Panc1 (cell line): ENCODE results near the gene KMT2A. TPM values are rescaled to one million over a fixed set of nuclear protein-coding genes. Genes with fewer than 3 reads are reported as not detected.

ENCODE experiments used
- ATAC-seq: fragments of 200-7000 bp; cut with Tn5 transposase; 2 replicates; pipeline ENCODE4 v1.9.1; 2020; ENCODE audit warnings: mild to moderate bottlenecking, moderate library complexity
- BruUV-seq: library from RNA; stranded (reverse); fragments of 400-500 nt; replicated peaks from 2 replicates; lab custom pipeline; 2021; lab: Mats Ljungman, UMichigan
- CTCF ChIA-PET: fragments of 300-600 bp; sonication (Branson Sonifier 250); formaldehyde crosslinking; loops from one replicate; lab custom pipeline; 2022; ENCODE audit warnings: antibody characterized with exemption; lab: Charles Lee
- POLR2A ChIA-PET: fragments of 300-600 bp; sonication (Branson Sonifier 250); formaldehyde crosslinking; loops from one replicate; lab custom pipeline; 2022; ENCODE audit warnings: antibody characterized with exemption; lab: Charles Lee
- DNase-seq: peaks from one replicate; pipeline ENCODE4 v3.0.0-alpha.2; 2010; ENCODE audit warnings: low read depth, low spot score
- H3K27ac ChIP-seq: 2 replicates; pipeline ENCODE4 v1.5.1; 2011; ENCODE audit warnings: mild to moderate bottlenecking, low read length, inconsistent platforms
- H3K27me3 ChIP-seq: fragments of 200-500 bp; sonication (Bioruptor generic); 2 replicates; pipeline ENCODE4 v1.6.0; 2014; ENCODE audit warnings: low read length, inconsistent platforms; ENCODE audit not compliant: control insufficient read depth, insufficient read depth
- H3K36me3 ChIP-seq: fragments of 200-500 bp; sonication (Bioruptor generic); 2 replicates; pipeline ENCODE4 v1.5.1; 2014; ENCODE audit warnings: inconsistent platforms, mild to moderate bottlenecking, low read length, moderate library complexity; ENCODE audit not compliant: control insufficient read depth, insufficient read depth
- H3K4me1 ChIP-seq: 2 replicates; pipeline ENCODE4 v1.5.1; 2011; ENCODE audit warnings: inconsistent platforms, mild to moderate bottlenecking, low read length, moderate library complexity; ENCODE audit not compliant: control insufficient read depth, insufficient read depth
- H3K4me3 ChIP-seq, 2 experiments: 2 replicates each; pipeline ENCODE4 v1.5.1; 2011 to 2012; ENCODE audit warnings: low read depth in 2 of 2, low read length in 2 of 2, mild to moderate bottlenecking in 2 of 2, inconsistent platforms in 1 of 2, moderate library complexity in 1 of 2
- H3K9me3 ChIP-seq: fragments of 200-500 bp; sonication (Bioruptor generic); 2 replicates; pipeline ENCODE4 v1.5.1; 2014; ENCODE audit warnings: low read depth, mild to moderate bottlenecking, inconsistent platforms, low read length, moderate library complexity; ENCODE audit not compliant: control insufficient read depth, insufficient read depth
- POLR2AphosphoS5 ChIP-seq: IDR thresholded peaks from 2 replicates; pipeline ENCODE4 v1.6.1; 2012; ENCODE audit warnings: mild to moderate bottlenecking, low read depth, low read length, moderate library complexity
- SIN3A ChIP-seq: IDR thresholded peaks from 2 replicates; pipeline ENCODE4 v1.6.1; 2012; ENCODE audit warnings: low read depth, mild to moderate bottlenecking, low read length, moderate library complexity, borderline replicate concordance; ENCODE audit not compliant: insufficient read depth
- TCF7L2 ChIP-seq: IDR thresholded peaks from 2 replicates; pipeline ENCODE4 v1.6.1; 2011; ENCODE audit warnings: mild to moderate bottlenecking, low read depth, low read length, inconsistent platforms
- in situ Hi-C: cut with HindIII; loops from 2 replicates; pipeline ENCODE4 v1.10.0; 2016; ENCODE audit warnings: low sequenced_read_pairs, low pct_unique_long_range_greater_than_20kb
- intact Hi-C: fragments of 100-400 bp; cut with micrococcal nuclease; formaldehyde crosslinking; loops from one replicate; pipeline ENCODE4 v1.10.0; 2022; ENCODE audit not compliant: unreplicated experiment
- total RNA-seq: library from RNA; stranded (reverse); gene quantifications from one replicate; pipeline ENCODE4 v1.2.1, GENCODE V29; 2021; ENCODE audit not compliant: unreplicated experiment
- TF ChIP-seq, protein P1 (sequence below): fragments of 450-650 bp; IDR thresholded peaks from 2 replicates; pipeline ENCODE4 v1.5.1; 2017; ENCODE audit warnings: mild to moderate bottlenecking
- TF ChIP-seq, protein P2 (sequence below), 2 experiments: IDR thresholded peaks; 2 replicates each; pipeline ENCODE4 v1.6.1; 2011 to 2012; ENCODE audit warnings: low read depth in 2 of 2, control low read depth in 1 of 2, low read length in 1 of 2, mild to moderate bottlenecking in 1 of 2, moderate library complexity in 1 of 2; ENCODE audit not compliant: insufficient read depth in 1 of 2

KMT2A gene
- total RNA-seq, 1 experiment from 2014 or later, result 139 TPM

DNA sequence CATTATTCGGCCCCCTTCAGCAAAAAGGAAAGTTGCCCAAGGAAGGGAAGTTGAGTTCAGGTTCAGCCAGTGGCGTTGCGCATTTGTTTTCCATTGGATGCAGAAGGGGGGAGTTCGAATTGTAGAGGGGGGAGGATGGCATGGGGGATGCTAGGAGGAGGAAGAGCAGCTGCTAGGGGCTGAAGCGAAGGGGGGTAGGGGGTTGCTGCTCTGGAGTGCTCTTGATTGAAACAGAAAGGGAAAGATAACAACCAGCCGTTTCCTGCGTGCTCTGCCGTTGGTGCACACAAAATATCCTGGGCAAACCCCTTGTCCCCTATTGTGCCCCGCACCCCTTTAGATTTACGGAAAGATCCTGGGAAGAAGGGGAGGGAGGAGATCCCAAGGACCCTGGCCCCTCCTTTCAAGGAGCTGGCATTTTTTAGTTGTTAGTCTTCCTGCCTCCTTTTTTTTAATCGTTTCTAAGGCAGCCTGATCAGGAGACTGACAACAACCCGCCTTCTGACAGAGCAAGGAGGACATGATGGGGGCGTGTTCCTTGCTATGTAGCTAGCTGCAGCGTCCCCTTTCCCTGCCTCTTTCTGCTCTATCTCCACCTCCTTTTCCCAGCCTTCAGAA is 2.1 kb downstream of the KMT2A start:
- peak overlapping the region; percentile 84 to 89 for H3K4me3 ChIP-seq
- peaks cover 58% of the 10 kb centered on the region for H3K4me1 ChIP-seq
- TF ChIP-seq, protein P1, sequence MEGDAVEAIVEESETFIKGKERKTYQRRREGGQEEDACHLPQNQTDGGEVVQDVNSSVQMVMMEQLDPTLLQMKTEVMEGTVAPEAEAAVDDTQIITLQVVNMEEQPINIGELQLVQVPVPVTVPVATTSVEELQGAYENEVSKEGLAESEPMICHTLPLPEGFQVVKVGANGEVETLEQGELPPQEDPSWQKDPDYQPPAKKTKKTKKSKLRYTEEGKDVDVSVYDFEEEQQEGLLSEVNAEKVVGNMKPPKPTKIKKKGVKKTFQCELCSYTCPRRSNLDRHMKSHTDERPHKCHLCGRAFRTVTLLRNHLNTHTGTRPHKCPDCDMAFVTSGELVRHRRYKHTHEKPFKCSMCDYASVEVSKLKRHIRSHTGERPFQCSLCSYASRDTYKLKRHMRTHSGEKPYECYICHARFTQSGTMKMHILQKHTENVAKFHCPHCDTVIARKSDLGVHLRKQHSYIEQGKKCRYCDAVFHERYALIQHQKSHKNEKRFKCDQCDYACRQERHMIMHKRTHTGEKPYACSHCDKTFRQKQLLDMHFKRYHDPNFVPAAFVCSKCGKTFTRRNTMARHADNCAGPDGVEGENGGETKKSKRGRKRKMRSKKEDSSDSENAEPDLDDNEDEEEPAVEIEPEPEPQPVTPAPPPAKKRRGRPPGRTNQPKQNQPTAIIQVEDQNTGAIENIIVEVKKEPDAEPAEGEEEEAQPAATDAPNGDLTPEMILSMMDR, result no peak
- TF ChIP-seq SIN3A, result peak; percentile 84
- ATAC-seq, result no peak
- POLR2A ChIA-PET, result interaction anchor here (0.6 kb wide), 2 partner anchors 20 to 1151 kb away, joined by 3 to 4 read pairs; no protein-coding TSS in a partner anchor
- BruUV-seq, result no TSS peak
- peak overlapping the region; percentile 91 for H3K27ac ChIP-seq
- DNase-seq, result no peak
- H3K27me3 ChIP-seq, result no peaks in the 10 kb centered on the region
- CTCF ChIA-PET, result no interaction called here
- peaks cover 12% of the 10 kb centered on the region; the same call in 1 of the 2 replicates for H3K36me3 ChIP-seq
- in situ Hi-C loops (no loop called here), intact Hi-C loops (no loop called here)
- H3K9me3 ChIP-seq, result no peaks in the 10 kb centered on the region

DNA sequence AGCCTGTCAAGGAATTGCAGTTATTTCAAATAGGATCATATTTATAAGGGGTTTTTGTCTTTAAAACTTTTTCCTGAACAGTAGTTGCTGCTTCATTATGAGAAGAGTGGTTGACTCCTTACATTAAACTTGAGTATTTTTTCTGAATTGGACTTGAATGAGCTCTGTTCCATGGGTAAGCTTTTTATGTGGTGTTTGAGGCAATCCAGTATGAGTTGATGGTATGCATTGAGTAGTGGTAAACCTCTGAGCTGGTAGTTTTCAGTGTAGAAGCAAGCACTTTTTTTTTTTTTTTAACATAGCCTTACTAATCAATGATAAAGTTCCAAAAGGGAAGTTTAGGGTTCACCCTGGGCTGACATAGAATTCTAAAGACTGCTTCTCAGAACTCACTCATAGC is 3.4 kb downstream of the KMT2A start:
- H3K36me3 ChIP-seq, result peaks cover 12% of the 10 kb centered on the region; the same call in 1 of the 2 replicates
- ATAC-seq (no peak), DNase-seq (no peak)
- H3K9me3 ChIP-seq, result no peaks in the 10 kb centered on the region
- ChIA-PET POLR2A (no interaction called here), CTCF (interaction anchor here (0.7 kb wide), 1 partner anchor 75 kb away, joined by 3 read pairs; no protein-coding TSS in a partner anchor)
- no peaks in the 10 kb centered on the region for H3K27me3 ChIP-seq
- no TSS peak for BruUV-seq
- peak overlapping the region; percentile 91 for H3K27ac ChIP-seq
- intact Hi-C loops, result no loop called here
- peak overlapping the region in 1 of 2 experiments; percentile 84; a peak in 2 of 4 replicates for H3K4me3 ChIP-seq
- TF ChIP-seq, protein P2, sequence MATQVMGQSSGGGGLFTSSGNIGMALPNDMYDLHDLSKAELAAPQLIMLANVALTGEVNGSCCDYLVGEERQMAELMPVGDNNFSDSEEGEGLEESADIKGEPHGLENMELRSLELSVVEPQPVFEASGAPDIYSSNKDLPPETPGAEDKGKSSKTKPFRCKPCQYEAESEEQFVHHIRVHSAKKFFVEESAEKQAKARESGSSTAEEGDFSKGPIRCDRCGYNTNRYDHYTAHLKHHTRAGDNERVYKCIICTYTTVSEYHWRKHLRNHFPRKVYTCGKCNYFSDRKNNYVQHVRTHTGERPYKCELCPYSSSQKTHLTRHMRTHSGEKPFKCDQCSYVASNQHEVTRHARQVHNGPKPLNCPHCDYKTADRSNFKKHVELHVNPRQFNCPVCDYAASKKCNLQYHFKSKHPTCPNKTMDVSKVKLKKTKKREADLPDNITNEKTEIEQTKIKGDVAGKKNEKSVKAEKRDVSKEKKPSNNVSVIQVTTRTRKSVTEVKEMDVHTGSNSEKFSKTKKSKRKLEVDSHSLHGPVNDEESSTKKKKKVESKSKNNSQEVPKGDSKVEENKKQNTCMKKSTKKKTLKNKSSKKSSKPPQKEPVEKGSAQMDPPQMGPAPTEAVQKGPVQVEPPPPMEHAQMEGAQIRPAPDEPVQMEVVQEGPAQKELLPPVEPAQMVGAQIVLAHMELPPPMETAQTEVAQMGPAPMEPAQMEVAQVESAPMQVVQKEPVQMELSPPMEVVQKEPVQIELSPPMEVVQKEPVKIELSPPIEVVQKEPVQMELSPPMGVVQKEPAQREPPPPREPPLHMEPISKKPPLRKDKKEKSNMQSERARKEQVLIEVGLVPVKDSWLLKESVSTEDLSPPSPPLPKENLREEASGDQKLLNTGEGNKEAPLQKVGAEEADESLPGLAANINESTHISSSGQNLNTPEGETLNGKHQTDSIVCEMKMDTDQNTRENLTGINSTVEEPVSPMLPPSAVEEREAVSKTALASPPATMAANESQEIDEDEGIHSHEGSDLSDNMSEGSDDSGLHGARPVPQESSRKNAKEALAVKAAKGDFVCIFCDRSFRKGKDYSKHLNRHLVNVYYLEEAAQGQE (IDR thresholded peaks at IDR 0.05; ENCODE audit: insufficient read depth in 1 of 2, low read depth in 2 of 2, low read length in 1 of 2), result no peak
- TF ChIP-seq SIN3A, result no peak
- no peak for TF ChIP-seq POLR2AphosphoS5
- no peak for TF ChIP-seq TCF7L2
- TF ChIP-seq, protein P1, result no peak
- peaks cover 58% of the 10 kb centered on the region for H3K4me1 ChIP-seq
- in situ Hi-C loops, result no loop called here
